ENCODE data around the gene RARG.

RARG gene

GRCh38 chr12:53224897-53225634 lies 6.9 kb downstream of the RARG start:
- DNase-seq = no peak

GRCh38 chr12:53224061-53224896 lies 7.7 kb downstream of the RARG start:
- DNase-seq = no peak

- DNase-seq = no peak
Measured at GRCh38 chr12:53223389-53224060, 8.5 kb downstream of the RARG start.

GRCh38 chr12:53222806-53223261 lies 9.2 kb downstream of the RARG start:
- no peak for DNase-seq

DNA sequence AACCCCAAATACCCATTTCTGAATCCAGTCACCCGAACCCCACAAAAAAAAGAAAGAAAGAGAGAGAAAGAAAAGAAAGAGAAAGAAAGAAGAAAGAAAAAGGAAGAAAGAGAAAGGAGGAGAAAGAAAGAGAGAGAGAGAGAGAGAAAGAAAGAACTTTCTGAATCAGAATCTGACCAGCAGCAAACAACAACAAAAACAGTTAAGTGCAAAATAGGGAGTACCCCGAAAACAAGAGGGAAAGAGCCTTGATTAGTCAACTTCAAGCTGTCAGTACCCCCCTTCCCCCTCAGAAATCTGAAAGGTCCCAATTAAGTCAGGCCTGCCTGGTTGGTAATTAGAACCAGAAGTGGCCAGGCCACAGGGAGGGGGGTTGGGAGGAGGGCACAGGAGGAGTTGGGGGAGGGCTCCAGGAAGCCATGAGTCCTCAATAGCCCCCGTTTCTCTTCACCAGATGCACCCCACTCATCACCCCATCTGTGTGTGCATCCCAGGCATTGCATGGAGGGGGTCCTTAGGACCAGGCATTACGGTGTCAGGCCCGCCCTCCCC lies 9.8 kb downstream of the RARG start:
- DNase-seq = peak; percentile 46

- peak; percentile 92 for DNase-seq
Measured at GRCh38 chr12:53221203-53222080, 10.6 kb downstream of the RARG start.

- DNase-seq = peak; percentile 96
Measured at GRCh38 chr12:53220694-53221202, 11.3 kb downstream of the RARG start.

- peak; percentile 79 for DNase-seq
Measured at GRCh38 chr12:53219956-53220693, 11.9 kb downstream of the RARG start.

GRCh38 chr12:53219292-53219955 lies 12.6 kb downstream of the RARG start:
- DNase-seq = peak; percentile 52

- peak; percentile 40 for DNase-seq
Measured at GRCh38 chr12:53218551-53219291, 13.3 kb downstream of the RARG start.

GRCh38 chr12:53217931-53218307 lies 14.1 kb downstream of the RARG start:
- no peak for DNase-seq

- DNase-seq = no peak
Measured at GRCh38 chr12:53217051-53217930, 14.7 kb downstream of the RARG start.

GRCh38 chr12:53215497-53215896 lies 16.5 kb downstream of the RARG start:
- no peak for DNase-seq

GRCh38 chr12:53214687-53215455 lies 17.1 kb downstream of the RARG start:
- DNase-seq = no peak

GRCh38 chr12:53214221-53214620 lies 17.8 kb downstream of the RARG start:
- DNase-seq = no peak

- DNase-seq = peak; percentile 69
Measured at GRCh38 chr12:53213348-53213747, 18.7 kb downstream of the RARG start.

DNA sequence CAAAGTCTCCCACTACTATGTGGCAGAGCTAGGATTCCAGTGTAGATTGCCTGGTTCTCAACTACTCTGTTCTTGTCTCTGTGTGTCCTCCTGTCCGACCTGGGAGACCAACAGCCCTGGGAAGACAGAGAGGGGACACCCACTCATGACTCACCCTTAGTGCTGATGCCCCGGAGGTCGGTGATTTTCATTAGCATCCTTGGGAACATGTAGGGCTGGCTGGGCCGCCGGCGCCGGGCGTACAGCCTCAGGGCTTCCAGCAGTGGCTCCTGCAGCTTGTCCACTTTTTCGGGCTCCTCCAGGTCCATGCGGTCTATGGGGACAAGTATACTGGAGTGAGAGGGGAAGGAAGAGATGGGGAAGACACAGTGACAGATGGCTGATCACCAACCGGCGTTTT lies 19.1 kb downstream of the RARG start:
- no peak for DNase-seq
